ENCODE measurements around the gene HNRNPA1.
"Not testable (repeated sequence)": the region's sequence is repeated elsewhere in the genome, so short reads cannot be mapped to it uniquely, and the experiment has no call there.

Gene HNRNPA1

DNA sequence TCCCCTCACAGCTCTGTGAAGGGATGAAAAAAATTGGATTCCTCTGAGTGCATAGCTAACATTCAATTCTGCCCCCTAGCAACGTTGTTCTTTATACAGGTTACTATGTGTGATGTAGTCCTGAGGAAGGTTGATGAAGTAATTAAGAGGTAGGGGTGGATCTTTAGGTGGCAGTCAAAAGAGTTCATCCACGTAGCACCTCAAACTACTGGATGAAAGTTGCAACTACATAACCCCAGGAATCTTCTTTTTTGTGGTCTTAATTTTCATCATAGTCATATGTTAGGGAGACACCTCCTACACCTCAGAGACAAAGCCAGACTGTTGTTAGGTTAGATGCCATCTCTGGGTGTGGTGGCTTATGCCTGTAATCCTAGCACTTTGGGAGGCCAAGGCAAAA is 30.5 kb downstream of the HNRNPA1 start:
- Histone ChIP-seq H3K27ac (no peak overlapping the region), H3K4me3 (no peak overlapping the region)
- no peak for DNase-seq (ENCODE audit: low spot score)
- TF ChIP-seq, protein P1, sequence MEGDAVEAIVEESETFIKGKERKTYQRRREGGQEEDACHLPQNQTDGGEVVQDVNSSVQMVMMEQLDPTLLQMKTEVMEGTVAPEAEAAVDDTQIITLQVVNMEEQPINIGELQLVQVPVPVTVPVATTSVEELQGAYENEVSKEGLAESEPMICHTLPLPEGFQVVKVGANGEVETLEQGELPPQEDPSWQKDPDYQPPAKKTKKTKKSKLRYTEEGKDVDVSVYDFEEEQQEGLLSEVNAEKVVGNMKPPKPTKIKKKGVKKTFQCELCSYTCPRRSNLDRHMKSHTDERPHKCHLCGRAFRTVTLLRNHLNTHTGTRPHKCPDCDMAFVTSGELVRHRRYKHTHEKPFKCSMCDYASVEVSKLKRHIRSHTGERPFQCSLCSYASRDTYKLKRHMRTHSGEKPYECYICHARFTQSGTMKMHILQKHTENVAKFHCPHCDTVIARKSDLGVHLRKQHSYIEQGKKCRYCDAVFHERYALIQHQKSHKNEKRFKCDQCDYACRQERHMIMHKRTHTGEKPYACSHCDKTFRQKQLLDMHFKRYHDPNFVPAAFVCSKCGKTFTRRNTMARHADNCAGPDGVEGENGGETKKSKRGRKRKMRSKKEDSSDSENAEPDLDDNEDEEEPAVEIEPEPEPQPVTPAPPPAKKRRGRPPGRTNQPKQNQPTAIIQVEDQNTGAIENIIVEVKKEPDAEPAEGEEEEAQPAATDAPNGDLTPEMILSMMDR (IDR thresholded peaks at IDR 0.05), result no peak

DNA sequence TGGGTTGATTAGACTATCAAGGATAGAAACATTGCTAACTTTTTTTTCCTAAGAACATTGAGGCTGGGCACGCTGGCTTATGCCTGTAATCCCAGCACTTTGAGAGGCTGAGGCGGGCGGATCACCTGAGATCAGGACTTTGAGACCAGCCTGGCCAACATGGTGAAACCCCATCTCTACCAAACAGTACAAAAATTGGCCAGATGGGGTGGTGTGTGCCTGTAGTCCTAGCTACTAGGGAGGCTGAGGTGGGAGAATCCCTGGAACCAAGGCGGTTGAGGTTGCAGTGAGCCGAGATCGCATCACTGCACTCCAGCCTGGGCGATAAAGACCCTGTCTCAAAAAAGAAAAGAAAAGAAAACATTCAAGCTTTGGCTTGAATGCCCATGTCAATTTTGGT is 31.8 kb downstream of the HNRNPA1 start:
- not testable (repeated sequence) for H3K4me3 ChIP-seq; H3K27ac ChIP-seq; DNase-seq (ENCODE audit: low spot score)

- H3K4me3 ChIP-seq, result no peak overlapping the region
- no peak for DNase-seq (ENCODE audit: low spot score)
- H3K27ac ChIP-seq, result no peak overlapping the region
- TF ChIP-seq, protein P1 (IDR thresholded peaks at IDR 0.05), result no peak
Measured at GRCh38 chr12:54321363-54321762, 40.8 kb downstream of the HNRNPA1 start.

DNA sequence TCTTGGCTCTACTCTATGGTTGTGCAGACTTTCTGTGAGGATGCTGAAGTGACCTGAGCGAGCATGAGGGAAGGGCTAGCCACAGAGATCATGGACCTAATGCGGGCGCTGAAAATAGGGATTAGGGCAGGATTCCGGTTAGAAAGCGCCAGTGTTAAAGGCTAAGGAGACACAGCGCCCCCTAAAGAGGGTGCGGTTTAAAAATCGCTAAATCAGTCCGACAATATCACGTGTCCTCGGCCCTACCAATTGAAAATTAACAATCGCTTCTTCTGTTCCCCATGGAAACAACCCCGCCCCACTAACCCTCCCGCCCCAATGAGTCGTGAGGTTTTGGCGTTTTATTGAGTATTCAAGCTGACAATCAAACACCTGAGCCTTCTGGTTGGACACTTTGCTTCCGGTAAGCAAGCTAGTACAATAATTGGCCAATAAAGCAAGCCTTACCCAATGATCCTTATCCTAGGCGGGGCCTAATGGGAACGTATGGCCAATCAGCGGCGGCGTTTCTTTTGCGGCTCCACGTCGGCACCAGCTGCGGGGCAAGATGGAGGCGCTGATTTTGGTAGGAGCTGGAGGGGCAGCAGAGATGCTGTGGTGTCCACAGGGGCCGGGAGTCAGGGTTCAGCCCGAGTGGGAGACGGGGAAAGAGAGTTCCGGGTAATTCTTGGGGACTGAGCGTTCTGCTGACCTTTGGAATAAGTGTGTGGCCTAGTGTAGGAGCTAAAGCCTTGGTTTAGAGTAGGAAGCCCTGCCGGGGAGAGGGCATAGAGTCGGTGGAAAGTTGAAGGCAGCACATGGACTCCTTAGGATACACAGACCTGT is 44.3 kb downstream of the HNRNPA1 start, which contains the start of gene COPZ1:
TSS of gene COPZ1 (plus strand) at position 515 of the 825 bp plus-strand sequence. CDS start at position 548, 33 bp downstream.
- peak within 1 kb of the TSS; percentile 70 to 88 for H3K27ac ChIP-seq
- DNase-seq (ENCODE audit: low spot score), result peak; percentile 97
- TF ChIP-seq, protein P1 (IDR thresholded peaks at IDR 0.05), result peak; percentile 39
- peak within 1 kb of the TSS; percentile 91 for H3K4me3 ChIP-seq

- Histone ChIP-seq H3K27ac (peak overlapping the region; percentile 70 to 88), H3K4me3 (peak overlapping the region; percentile 91)
- DNase-seq (ENCODE audit: low spot score), result not testable (repeated sequence)
Measured at GRCh38 chr12:54325442-54326109, 45.0 kb downstream of the HNRNPA1 start.

- TF ChIP-seq, protein P1 (IDR thresholded peaks at IDR 0.05), result no peak
- no peak overlapping the region for H3K27ac ChIP-seq
- H3K4me3 ChIP-seq, result no peak overlapping the region
- no peak for DNase-seq (ENCODE audit: low spot score)
Measured at GRCh38 chr12:54328595-54329337, 48.2 kb downstream of the HNRNPA1 start.

- no peak for DNase-seq (ENCODE audit: low spot score)
- Histone ChIP-seq H3K4me3 (no peak overlapping the region), H3K27ac (no peak overlapping the region)
- TF ChIP-seq, protein P1 (IDR thresholded peaks at IDR 0.05), result no peak
Measured at GRCh38 chr12:54329759-54330158, 49.2 kb downstream of the HNRNPA1 start.

Measured in coronary artery (tissue), 2 donors.